GM12873 (cell line): ENCODE results near the gene NUDT4.

Experiments
- CTCF ChIP-seq: IDR thresholded peaks from 2 replicates; pipeline ENCODE4 v1.5.1; 2012; ENCODE audit warnings: low read depth, mild to moderate bottlenecking, moderate library complexity, low read length, control low read depth; ENCODE audit not compliant: insufficient read depth; ENCODE audit errors: missing control alignments

The NUDT4 gene

GRCh38 chr12:93440043-93440835 lies 62.5 kb downstream of the NUDT4 start:
- TF ChIP-seq CTCF = no peak

- no peak for TF ChIP-seq CTCF
Measured at GRCh38 chr12:93441081-93441616, 63.4 kb downstream of the NUDT4 start.

DNA sequence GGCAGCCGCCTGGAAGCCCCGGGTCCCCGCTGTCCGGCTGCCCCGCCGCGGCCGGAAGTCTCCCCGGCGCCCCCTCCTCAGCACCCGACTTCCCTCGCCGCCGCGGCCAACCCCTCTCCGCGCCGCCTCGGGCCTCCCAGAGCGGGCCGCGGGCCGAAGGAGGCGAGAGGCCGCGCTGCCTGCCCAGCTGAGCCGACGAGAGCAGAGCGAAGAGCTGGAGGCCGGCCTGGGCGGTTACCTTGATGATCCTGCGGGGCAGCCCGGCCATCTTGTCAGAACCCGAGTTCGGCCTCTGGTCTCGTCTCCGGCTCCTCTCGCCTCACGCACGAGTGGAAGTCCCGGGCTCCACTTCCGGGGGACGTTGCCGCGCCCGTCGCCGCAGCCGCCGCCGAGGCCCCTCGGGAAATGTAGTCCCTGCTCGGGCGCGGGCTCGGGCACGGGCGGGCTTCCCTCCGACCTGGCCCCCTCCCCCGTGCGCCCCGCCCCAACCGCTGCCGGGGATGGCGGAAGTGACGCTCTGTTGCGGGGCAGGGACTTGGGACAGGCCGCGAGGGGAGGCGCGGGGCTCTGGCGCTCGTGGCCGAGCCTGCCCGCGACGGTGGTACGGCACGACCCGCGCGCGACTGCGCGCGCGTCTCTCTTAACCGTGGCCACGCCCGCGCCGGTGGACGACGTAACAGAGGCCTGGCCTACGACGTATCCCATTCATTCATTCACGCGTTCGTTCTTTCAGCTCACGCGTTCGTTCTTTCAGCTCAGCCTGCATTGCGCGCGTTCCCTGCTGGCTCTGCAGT lies 64.1 kb downstream of the NUDT4 start, which contains the start of gene UBE2N:
TSS of gene UBE2N (minus strand) at position 331 of the 794 bp plus-strand sequence. CDS start at position 268, 63 bp downstream.
- TF ChIP-seq CTCF = no peak

DNA sequence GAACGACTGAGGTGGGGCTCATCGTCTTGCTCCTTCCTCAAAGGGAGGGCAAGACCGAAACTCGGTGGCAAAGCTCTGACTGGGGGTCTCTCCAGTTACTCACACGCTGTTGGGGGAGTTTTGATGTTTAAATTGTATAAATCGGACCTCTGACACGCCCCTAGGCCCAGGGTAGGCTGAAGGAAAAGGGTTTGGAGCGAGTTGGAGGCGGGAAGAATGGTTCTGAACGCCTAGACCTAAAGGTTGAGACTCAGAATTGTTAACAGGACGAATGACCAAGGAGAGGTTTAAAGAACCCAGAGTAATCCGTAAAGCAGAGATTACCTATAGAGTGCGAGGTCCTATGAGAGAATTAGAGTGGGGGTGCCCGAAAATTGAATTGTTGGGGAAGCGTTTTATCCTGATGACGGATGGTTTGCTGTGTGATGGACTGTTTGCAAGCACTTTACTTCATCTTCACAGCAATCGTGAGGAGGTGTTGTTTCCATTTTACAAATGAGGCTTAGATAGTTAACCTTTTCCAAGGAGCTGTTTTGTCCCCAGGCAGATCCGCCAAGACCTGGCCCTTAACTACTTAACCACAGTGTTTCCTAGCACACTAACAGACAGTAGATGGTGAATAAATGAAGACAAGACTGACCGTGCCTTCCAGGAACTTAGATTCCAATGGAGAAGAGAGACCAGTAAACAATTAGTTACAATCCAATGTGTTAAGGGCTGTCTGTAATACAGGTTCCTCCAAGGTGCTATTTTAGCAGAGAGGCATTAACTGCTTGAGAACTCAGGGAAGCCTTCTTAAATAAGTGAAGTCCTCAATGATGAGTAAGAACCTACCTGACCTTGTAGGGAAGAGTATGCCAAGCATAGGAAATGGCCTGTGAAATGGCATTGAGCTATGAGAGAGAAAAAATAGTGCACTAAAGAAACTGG lies 65.0 kb downstream of the NUDT4 start:
- no peak for TF ChIP-seq CTCF

GRCh38 chr12:93443576-93443975 lies 65.9 kb downstream of the NUDT4 start:
- TF ChIP-seq CTCF = no peak

DNA sequence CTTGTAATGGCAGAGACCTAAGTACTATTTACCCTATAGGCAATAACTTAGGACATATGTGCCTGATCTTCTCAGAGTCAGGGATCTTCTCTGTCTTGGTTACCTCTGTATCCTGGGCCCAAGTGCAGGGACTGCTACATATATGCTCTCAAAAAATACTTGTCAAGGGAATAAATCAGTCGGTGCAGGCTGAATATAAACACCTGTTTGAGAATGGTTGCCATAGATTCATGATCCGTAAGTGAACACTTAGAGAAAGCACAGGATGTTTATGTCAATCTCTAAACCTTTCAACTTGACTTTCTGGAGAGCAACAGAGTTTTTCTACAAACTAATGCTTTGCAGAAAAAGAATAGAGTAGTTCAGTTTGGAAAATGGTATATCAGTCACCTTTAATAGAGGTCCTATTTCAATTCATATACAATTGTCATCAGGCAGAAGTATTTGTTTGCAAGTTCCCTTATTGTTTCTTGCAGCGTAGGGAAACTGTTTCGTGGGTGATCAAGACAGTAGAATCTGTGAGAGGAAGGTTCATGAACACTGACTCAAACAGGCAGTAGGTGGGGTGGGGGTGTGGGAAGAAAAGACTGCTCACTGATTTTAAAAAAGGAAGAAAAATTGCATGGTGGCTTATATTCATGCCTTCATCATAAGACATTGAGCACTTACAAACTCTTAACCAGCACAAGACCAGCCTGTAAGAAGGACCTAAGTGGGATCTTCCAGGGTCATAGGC lies 70.0 kb downstream of the NUDT4 start:
- TF ChIP-seq CTCF = no peak
